ENCODE results near the gene SEPHS1.
"Not testable (repeated sequence)": the region's sequence is repeated elsewhere in the genome, so short reads cannot be mapped to it uniquely, and the experiment has no call there.

Gene SEPHS1

DNA sequence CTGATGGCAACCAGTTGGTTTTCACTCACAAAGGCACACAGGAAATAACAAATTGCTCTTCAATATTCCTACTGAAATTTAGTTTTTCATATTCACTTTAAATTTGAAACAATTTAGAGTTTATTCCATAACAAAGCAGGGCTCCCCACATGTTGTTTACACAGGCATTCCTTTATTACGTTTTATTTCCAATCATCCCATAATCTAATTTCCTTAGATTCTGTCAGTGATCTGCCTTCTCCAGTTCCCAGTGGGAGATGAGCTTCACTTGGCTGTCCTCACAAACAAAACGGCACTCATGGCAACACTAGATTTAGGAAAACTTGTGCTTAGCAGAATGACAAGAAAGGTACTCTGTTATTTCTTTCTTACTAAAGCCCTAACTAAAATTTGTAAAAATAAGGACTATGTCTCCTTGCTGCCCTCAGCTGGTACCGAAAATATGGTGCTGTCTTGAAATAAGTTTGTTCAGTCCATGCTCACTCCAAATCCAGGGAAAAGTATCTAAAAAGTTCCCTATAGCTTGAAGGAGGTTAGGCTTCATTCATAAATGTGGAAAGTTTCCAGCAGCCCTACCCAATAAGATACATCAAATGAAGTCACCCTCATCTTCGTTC is 71.2 kb downstream of the SEPHS1 start:
- DNase-seq, result no peak

DNA sequence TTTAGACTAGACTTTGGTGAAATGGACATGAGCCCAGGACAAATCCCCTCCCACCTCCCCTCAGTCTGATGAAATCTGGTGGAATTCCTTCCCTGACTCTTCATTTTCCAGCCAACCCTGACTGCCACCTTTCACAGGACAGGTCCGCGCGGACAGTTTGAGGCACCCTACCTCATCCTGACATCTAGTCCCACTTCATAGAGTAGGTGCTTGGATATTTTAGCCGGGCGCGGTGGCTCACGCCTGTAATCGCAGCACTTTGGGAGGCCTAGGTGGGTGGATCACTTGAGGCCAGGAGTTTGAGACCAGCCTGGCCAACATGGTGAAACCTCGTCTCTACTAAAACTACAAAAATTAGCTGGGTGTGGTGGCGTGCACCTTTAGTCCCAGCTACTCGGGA is 71.9 kb downstream of the SEPHS1 start:
- DNase-seq, result not testable (repeated sequence)

DNA sequence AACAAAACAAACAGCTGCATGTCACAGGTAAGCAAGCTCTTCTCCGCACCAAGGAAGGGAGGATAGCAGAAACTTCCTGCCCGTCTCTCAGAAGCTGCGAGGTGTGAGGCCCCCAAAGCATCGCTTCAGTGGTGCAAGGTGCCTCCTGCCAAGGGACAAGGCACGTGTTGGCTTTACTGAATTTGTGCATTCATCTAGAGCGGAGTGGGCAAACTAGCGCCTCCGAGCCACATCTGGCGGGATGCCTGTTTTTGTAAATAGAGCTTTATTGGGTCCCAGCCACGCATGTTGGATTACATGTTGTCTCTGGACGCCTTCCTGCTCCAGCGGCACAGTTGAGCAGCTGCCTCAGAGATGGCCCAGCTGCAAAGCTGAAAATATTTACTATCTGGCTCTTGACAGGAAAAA is 75.9 kb downstream of the SEPHS1 start:
- no peak for DNase-seq

DNA sequence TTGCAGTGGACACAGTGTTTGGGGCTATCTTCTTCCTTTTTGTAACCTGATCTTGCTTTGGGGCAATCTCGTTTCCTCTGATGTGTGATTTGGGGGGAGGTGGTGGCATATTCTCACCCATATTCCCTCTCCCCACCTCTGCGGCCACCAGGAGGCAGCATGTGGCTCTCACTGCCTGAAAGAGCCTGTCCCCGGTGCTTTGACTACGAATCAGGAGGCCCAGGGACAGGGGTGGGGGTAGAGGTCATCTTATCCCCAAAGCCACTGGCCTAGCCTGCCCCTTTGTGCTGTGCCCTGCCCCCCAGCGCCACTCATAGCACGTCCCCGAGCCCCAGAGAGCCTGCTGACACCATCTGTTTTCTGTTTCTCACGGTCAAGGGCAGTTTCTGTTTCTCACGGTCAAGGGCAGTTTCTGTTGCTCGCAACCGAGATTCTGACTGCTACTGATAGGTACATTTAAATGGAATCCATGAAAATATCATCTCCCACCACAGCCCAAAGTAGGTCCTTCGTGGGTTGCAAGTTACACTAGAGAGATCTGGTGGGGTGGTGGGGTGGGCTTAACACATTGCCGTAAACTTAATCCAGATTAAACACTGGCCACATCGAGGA is 76.4 kb downstream of the SEPHS1 start:
- DNase-seq, result peak; percentile 71

DNA sequence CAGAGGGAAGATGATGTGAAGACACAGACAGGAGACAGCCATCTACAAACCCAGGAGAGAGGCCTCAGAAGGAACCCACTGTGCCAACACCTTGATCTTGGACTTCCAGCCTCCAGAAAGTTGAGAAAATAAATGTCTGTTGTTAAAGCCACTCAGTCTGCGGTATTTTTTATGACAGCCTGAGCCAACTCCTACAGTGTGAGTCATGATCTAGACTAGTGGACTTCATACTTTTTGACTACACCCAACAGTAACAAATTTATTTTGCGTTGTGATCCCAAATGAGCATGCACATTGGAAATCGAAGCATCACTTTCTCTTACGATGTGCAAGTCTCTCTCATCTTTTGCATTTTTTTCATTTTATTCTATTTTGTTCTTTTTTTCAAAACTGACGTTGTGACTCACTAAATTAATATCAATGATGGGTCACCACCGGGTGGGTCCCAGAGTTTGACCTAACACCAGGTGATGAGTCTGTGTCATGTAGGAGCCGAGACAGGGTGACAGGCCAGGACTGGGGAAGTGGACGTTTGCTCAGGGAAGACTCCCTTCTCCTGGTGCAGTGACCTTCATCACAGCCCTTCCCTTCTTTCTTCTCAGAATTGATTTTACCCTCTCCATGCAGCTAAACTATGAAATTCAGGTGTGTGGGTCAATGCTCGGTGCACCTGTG is 77.1 kb downstream of the SEPHS1 start:
- DNase-seq, result no peak

DNA sequence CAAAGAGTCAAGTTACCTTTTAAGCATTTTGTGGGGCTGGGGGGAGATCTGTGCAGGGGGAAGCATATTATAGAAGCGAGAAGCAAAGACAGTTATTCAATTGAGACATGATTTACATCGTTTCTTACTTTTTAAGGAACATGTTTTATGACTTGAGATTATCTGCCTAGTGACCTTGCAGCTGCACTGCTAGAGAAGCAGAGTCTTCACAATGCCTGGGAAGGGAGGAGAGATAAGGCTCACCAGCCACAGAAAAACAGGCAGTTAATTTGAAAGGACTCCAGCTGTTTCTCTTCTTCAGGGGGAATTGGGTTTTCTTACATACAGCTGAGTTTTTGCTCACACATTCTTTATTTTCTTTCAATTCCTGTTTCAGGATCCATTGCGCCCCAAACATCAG is 79.3 kb downstream of the SEPHS1 start:
- DNase-seq, result no peak

DNA sequence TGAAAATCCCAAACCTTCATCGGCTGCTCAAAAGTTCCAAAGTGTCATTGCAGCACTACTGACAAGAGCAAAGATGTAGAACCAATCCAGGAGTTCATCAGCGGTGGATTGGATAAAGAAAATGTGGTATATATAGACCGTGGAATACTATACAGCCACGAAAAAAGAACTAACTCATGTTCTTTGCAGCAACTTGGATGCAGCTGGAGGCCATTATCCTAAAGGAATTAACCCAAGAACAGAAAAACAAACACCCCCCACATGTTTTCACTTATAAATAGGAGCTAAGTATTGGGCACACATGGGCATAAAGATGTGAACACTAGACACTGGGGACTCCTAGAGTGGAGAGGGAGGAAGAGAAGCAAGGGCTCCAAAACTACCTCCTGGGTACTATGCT is 79.8 kb downstream of the SEPHS1 start:
- no peak for DNase-seq
